DOHH2 (cell line): ENCODE data around the gene TUBB2B.

Source experiments
- H3F3A ChIP-seq: fragments of 200-600 bp; sonication (generic), shearing (Covaris generic); 2 replicates; pipeline ENCODE4 v1.6.0; 2016; ENCODE audit warnings: antibody characterized with exemption, mild to moderate bottlenecking; ENCODE audit not compliant: control insufficient read depth, insufficient read depth
- H3K27ac ChIP-seq: fragments of 200-600 bp; sonication (generic); 2 replicates; pipeline ENCODE4 v1.5.1; 2014; ENCODE audit warnings: low read depth, mild to moderate bottlenecking, low read length, moderate library complexity
- H3K27me3 ChIP-seq: fragments of 200-600 bp; sonication (generic); 2 replicates; pipeline ENCODE4 v1.6.1; 2014; ENCODE audit warnings: mild to moderate bottlenecking, low read length, mixed read lengths; ENCODE audit not compliant: control insufficient read depth
- H3K36me3 ChIP-seq: fragments of 200-600 bp; sonication (generic); 2 replicates; pipeline ENCODE4 v1.6.1; 2014; ENCODE audit warnings: mild to moderate bottlenecking, low read length, moderate library complexity, mixed read lengths; ENCODE audit not compliant: control insufficient read depth
- H3K4me1 ChIP-seq: fragments of 200-600 bp; sonication (generic); 2 replicates; pipeline ENCODE4 v1.6.1; 2014; ENCODE audit warnings: mild to moderate bottlenecking, low read length, mixed read lengths; ENCODE audit not compliant: control insufficient read depth
- H3K4me2 ChIP-seq: fragments of 200-600 bp; sonication (generic); 2 replicates; pipeline ENCODE4 v1.6.0; 2014; ENCODE audit warnings: mild to moderate bottlenecking, low read length, moderate library complexity
- H3K4me3 ChIP-seq: fragments of 200-600 bp; sonication (generic); 2 replicates; pipeline ENCODE4 v1.5.1; 2014; ENCODE audit warnings: mild to moderate bottlenecking, low read length, mixed read lengths
- H3K79me2 ChIP-seq: fragments of 200-600 bp; sonication (generic); 2 replicates; pipeline ENCODE4 v1.6.1; 2014; ENCODE audit warnings: mild to moderate bottlenecking, low read length, mixed read lengths; ENCODE audit not compliant: control insufficient read depth
- H3K9me2 ChIP-seq: fragments of 200-600 bp; sonication (generic); replicated peaks from 2 replicates; pipeline ENCODE4 v1.6.1; 2014; ENCODE audit warnings: mild to moderate bottlenecking, low read length, mixed read lengths; ENCODE audit not compliant: control insufficient read depth
- H3K9me3 ChIP-seq: fragments of 200-600 bp; sonication (generic); 2 replicates; pipeline ENCODE4 v1.6.1; 2014; ENCODE audit warnings: antibody characterized with exemption, low read length, mixed read lengths; ENCODE audit not compliant: control insufficient read depth, insufficient read depth
- H4K20me1 ChIP-seq: fragments of 200-600 bp; sonication (generic); 2 replicates; pipeline ENCODE4 v1.6.0; 2014; ENCODE audit warnings: low read depth, mild to moderate bottlenecking, antibody characterized with exemption, low read length, moderate library complexity; ENCODE audit not compliant: control insufficient read depth, insufficient read depth
- CTCF ChIP-seq: fragments of 200-600 bp; sonication (generic); IDR thresholded peaks from one replicate; pipeline ENCODE4 v1.5.1; 2014; ENCODE audit warnings: antibody characterized with exemption, mild to moderate bottlenecking, low read depth, low read length; ENCODE audit not compliant: poor library complexity, severe bottlenecking
- EZH2phosphoT487 ChIP-seq: fragments of 200-600 bp; sonication (generic); IDR thresholded peaks from 2 replicates; pipeline ENCODE4 v1.6.1; 2017; ENCODE audit warnings: borderline replicate concordance, mild to moderate bottlenecking, antibody characterized with exemption, low read length, moderate library complexity, mixed read lengths

TUBB2B gene

DNA sequence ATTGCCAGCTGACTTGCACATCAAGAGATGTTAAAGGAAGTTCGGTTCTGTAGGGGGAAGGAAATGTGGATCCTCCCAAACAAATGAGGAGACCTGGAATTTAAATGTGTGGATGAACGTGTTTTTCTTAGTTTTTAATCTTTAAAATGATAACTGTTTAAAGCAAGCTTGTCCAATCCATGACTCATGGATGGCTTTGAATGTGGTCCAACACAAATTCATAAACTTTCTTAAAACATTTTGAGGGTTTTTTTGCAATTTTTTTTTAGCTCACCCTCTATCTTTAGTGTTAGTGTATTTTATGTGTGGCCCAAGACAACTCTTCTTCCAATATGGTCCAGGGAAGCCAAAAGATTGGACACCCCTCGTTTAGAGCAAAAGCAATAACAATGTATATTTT, 12.6 kb downstream of the TUBB2B start:
- TF ChIP-seq EZH2phosphoT487 (no peak), CTCF (no peak)
- H3K4me3 ChIP-seq = no peak overlapping the region
- H3K27ac ChIP-seq = no peak overlapping the region
- H3K9me3 ChIP-seq = no peaks in the 10 kb centered on the region
- H3K9me2 ChIP-seq = no peaks in the 10 kb centered on the region
- H3K27me3 ChIP-seq = peaks cover 15% of the 10 kb centered on the region
- peaks cover 15% of the 10 kb centered on the region for H3K4me1 ChIP-seq
- H3K4me2 ChIP-seq = no peak overlapping the region
- H3F3A ChIP-seq = no peaks in the 10 kb centered on the region
- H4K20me1 ChIP-seq = no peaks in the 10 kb centered on the region
- no peaks in the 10 kb centered on the region for H3K79me2 ChIP-seq
- no peaks in the 10 kb centered on the region for H3K36me3 ChIP-seq

- Histone ChIP-seq H3K79me2 (no peaks in the 10 kb centered on the region), H3F3A (no peaks in the 10 kb centered on the region), H3K36me3 (no peaks in the 10 kb centered on the region), H3K27me3 (peaks cover 5% of the 10 kb centered on the region), H3K4me1 (peaks cover 21% of the 10 kb centered on the region), H3K9me2 (no peaks in the 10 kb centered on the region), H3K4me3 (no peak overlapping the region), H3K4me2 (no peak overlapping the region), H3K9me3 (no peaks in the 10 kb centered on the region), H4K20me1 (no peaks in the 10 kb centered on the region), H3K27ac (no peak overlapping the region)
- TF ChIP-seq EZH2phosphoT487 = no peak
- no peak for TF ChIP-seq CTCF
These were observed 14.1 kb downstream of the TUBB2B start for GRCh38 chr6:3213334-3213695.

DNA sequence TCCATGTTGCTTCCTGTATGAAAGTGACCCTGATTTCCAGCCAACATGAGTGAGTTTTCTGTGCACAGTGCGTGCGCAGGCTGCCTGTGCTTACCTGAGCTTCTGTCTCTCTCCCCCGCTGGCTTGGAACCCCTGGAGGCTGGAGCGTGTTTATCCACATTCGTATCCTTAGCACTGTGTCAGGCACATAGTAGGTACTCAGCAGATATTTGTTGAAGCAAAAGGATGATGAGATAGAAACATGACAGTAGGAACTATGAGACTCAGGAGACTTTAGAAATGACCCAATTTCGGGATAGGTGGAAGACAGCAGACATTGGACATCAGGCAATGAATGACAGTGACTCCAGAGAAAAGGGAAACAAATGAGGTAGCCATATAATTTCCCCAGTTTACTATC, 15.2 kb downstream of the TUBB2B start:
- peaks cover 21% of the 10 kb centered on the region for H3K4me1 ChIP-seq
- H3K9me3 ChIP-seq = no peaks in the 10 kb centered on the region
- no peaks in the 10 kb centered on the region for H3K9me2 ChIP-seq
- H3K36me3 ChIP-seq = no peaks in the 10 kb centered on the region
- TF ChIP-seq EZH2phosphoT487 = no peak
- TF ChIP-seq CTCF = no peak
- no peaks in the 10 kb centered on the region for H3K79me2 ChIP-seq
- no peak overlapping the region for H3K4me3 ChIP-seq
- H3K27me3 ChIP-seq = no peaks in the 10 kb centered on the region
- no peak overlapping the region for H3K4me2 ChIP-seq
- no peaks in the 10 kb centered on the region for H4K20me1 ChIP-seq
- H3F3A ChIP-seq = no peaks in the 10 kb centered on the region
- H3K27ac ChIP-seq = no peak overlapping the region

DNA sequence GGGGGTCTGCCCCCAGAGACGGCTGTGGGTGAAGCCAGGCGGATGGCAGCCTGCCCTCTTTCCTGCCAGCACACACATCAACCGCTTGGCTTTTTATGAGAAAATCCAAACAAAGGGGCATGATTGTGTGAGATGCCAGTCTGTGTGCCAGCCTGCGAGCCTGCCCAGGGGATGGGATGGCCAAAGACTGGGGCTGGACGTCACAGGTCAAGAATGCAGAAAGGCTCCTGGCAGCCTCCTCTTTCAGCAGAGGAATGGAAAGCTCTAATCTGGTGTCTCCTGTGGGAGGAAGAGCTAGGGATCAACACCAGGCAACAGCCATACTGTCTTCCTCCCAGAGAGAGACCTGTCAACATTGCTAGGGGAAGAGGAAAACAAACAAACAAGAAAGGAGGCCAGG, 15.8 kb downstream of the TUBB2B start:
- Histone ChIP-seq H3K27me3 (no peaks in the 10 kb centered on the region), H4K20me1 (no peaks in the 10 kb centered on the region), H3K27ac (no peak overlapping the region), H3K4me3 (no peak overlapping the region), H3K9me3 (no peaks in the 10 kb centered on the region), H3F3A (no peaks in the 10 kb centered on the region), H3K4me1 (peaks cover 21% of the 10 kb centered on the region), H3K36me3 (no peaks in the 10 kb centered on the region), H3K79me2 (no peaks in the 10 kb centered on the region), H3K4me2 (no peak overlapping the region), H3K9me2 (no peaks in the 10 kb centered on the region)
- TF ChIP-seq EZH2phosphoT487 = no peak
- TF ChIP-seq CTCF = no peak
